Gastrocnemius medialis (tissue), 4 donors: ENCODE results near the gene RAB3GAP1.

Source experiments
- POLR2A ChIP-seq, 2 donors: fragments of 450-650 bp; IDR thresholded peaks; one replicate each; pipeline ENCODE4 v1.6.1; 2017; ENCODE audit warnings: antibody characterized with exemption in 2 of 2, mild to moderate bottlenecking in 2 of 2, moderate library complexity in 2 of 2
- TF ChIP-seq, protein P1 (sequence below), 5 experiments: fragments of 450-650 bp in 3 of 5; fragments of 200-600 bp in 2 of 5; sonication (generic) in 2 of 5; IDR thresholded peaks in 4 of 5; conservative IDR thresholded peaks in 1 of 5; 1 replicate in 4 of 5; 2 replicates in 1 of 5; pipeline ENCODE4 v1.5.1; 2016 to 2019; ENCODE audit warnings: antibody characterized with exemption in 5 of 5, mild to moderate bottlenecking in 3 of 5, moderate library complexity in 3 of 5

- TF ChIP-seq, protein P1, sequence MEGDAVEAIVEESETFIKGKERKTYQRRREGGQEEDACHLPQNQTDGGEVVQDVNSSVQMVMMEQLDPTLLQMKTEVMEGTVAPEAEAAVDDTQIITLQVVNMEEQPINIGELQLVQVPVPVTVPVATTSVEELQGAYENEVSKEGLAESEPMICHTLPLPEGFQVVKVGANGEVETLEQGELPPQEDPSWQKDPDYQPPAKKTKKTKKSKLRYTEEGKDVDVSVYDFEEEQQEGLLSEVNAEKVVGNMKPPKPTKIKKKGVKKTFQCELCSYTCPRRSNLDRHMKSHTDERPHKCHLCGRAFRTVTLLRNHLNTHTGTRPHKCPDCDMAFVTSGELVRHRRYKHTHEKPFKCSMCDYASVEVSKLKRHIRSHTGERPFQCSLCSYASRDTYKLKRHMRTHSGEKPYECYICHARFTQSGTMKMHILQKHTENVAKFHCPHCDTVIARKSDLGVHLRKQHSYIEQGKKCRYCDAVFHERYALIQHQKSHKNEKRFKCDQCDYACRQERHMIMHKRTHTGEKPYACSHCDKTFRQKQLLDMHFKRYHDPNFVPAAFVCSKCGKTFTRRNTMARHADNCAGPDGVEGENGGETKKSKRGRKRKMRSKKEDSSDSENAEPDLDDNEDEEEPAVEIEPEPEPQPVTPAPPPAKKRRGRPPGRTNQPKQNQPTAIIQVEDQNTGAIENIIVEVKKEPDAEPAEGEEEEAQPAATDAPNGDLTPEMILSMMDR (IDR thresholded peaks at IDR 0.05 in 4 of 5, conservative IDR thresholded peaks at IDR 0.05 in 1 of 5): no peak
- TF ChIP-seq POLR2A (IDR thresholded peaks at IDR 0.05): no peak
These were observed 34.1 kb downstream of the RAB3GAP1 start for GRCh38 chr2:135086222-135086621.
